OCI-LY7 (cell line): ENCODE results near the gene ABHD12.

Experiments used
- CTCF ChIP-seq: fragments of 200-600 bp; sonication (generic); conservative IDR thresholded peaks from 2 replicates; pipeline ENCODE4 v1.5.1; 2014; ENCODE audit warnings: mild to moderate bottlenecking, antibody characterized with exemption, low read length, moderate library complexity, mixed read lengths
- EZH2phosphoT487 ChIP-seq: fragments of 200-600 bp; sonication (generic); IDR thresholded peaks from 2 replicates; pipeline ENCODE4 v1.6.1; 2018; ENCODE audit warnings: low read depth, borderline replicate concordance, mild to moderate bottlenecking, mixed run types, antibody characterized with exemption, low read length, moderate library complexity, mixed read lengths

- TF ChIP-seq CTCF (no peak), EZH2phosphoT487 (no peak)
Observed at GRCh38 chr20:25282034-25282781, 108.4 kb downstream of the ABHD12 start.
